Measurements from ENCODE around the gene PHRF1.

GRCh38 chr11:617912-618682 lies 41.8 kb downstream of the PHRF1 start:
- TF ChIP-seq ATF3 (IDR thresholded peaks at IDR 0.05) (no peak), JUND (IDR thresholded peaks at IDR 0.05) (no peak), GABPA (IDR thresholded peaks at IDR 0.05 in 1 of 2, conservative IDR thresholded peaks at IDR 0.05 in 1 of 2) (no peak), TAF1 (conservative IDR thresholded peaks at IDR 0.05) (no peak)
- TF ChIP-seq, protein P1, sequence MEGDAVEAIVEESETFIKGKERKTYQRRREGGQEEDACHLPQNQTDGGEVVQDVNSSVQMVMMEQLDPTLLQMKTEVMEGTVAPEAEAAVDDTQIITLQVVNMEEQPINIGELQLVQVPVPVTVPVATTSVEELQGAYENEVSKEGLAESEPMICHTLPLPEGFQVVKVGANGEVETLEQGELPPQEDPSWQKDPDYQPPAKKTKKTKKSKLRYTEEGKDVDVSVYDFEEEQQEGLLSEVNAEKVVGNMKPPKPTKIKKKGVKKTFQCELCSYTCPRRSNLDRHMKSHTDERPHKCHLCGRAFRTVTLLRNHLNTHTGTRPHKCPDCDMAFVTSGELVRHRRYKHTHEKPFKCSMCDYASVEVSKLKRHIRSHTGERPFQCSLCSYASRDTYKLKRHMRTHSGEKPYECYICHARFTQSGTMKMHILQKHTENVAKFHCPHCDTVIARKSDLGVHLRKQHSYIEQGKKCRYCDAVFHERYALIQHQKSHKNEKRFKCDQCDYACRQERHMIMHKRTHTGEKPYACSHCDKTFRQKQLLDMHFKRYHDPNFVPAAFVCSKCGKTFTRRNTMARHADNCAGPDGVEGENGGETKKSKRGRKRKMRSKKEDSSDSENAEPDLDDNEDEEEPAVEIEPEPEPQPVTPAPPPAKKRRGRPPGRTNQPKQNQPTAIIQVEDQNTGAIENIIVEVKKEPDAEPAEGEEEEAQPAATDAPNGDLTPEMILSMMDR (IDR thresholded peaks at IDR 0.05; ENCODE audit: low read depth, low read length, missing input control): no peak
- TF ChIP-seq, protein P2, sequence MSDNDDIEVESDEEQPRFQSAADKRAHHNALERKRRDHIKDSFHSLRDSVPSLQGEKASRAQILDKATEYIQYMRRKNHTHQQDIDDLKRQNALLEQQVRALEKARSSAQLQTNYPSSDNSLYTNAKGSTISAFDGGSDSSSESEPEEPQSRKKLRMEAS (IDR thresholded peaks at IDR 0.05): no peak
